Fibroblast of lung (primary cell): ENCODE measurements around the gene INPPL1. TPM values are rescaled to one million over a fixed set of nuclear protein-coding genes. Genes with fewer than 3 reads are reported as not detected.
"Not testable (repeated sequence)": the region's sequence is repeated elsewhere in the genome, so short reads cannot be mapped to it uniquely, and the experiment has no call there.

ENCODE experiments used
- DNase-seq, 2 donors: peaks; one replicate each; pipeline versions ENCODE4 v3.0.0 to v3.0.0-alpha.2; 2010; ENCODE audit warnings: low read depth in 2 of 2
- H2AFZ ChIP-seq: 2 replicates; pipeline ENCODE4 v1.5.1; 2012; ENCODE audit warnings: low read length, control low read depth, inconsistent platforms
- H3K27ac ChIP-seq: 2 replicates; pipeline ENCODE4 v1.5.1; 2011; ENCODE audit warnings: low read length, control low read depth; ENCODE audit not compliant: insufficient read depth
- H3K27me3 ChIP-seq: 2 replicates; pipeline ENCODE4 v1.5.1; 2011; ENCODE audit warnings: mild to moderate bottlenecking, low read length; ENCODE audit not compliant: control insufficient read depth, insufficient read depth
- H3K36me3 ChIP-seq: 2 replicates; pipeline ENCODE4 v1.5.1; 2011; ENCODE audit warnings: low read length; ENCODE audit not compliant: control insufficient read depth, insufficient read depth
- H3K4me1 ChIP-seq: 2 replicates; pipeline ENCODE4 v1.5.1; 2011; ENCODE audit warnings: low read length; ENCODE audit not compliant: control insufficient read depth, insufficient read depth; ENCODE audit errors: extremely low read depth
- H3K4me2 ChIP-seq: 2 replicates; pipeline ENCODE4 v1.5.1; 2011; ENCODE audit warnings: low read length, control low read depth; ENCODE audit not compliant: insufficient read depth; ENCODE audit errors: extremely low read depth
- H3K4me3 ChIP-seq, 4 experiments: fragments of 200-600 bp in 1 of 4; sonication (generic) in 1 of 4; replicated peaks in 1 of 4; 2 replicates each; pipeline ENCODE4 v1.5.1; 2011 to 2016; ENCODE audit warnings: low read length in 4 of 4, low read depth in 3 of 4, mild to moderate bottlenecking in 3 of 4, control low read depth in 2 of 4, inconsistent platforms in 1 of 4, mixed read lengths in 1 of 4; ENCODE audit not compliant: insufficient read depth in 1 of 4; ENCODE audit errors: control extremely low read depth in 1 of 4
- H3K79me2 ChIP-seq: 2 replicates; pipeline ENCODE4 v1.5.1; 2012; ENCODE audit warnings: mild to moderate bottlenecking, low read length, inconsistent platforms; ENCODE audit not compliant: control insufficient read depth, insufficient read depth
- H3K9ac ChIP-seq: 2 replicates; pipeline ENCODE4 v1.5.1; 2011; ENCODE audit warnings: mild to moderate bottlenecking, low read length, control low read depth; ENCODE audit not compliant: insufficient read depth
- H3K9me3 ChIP-seq: 2 replicates; pipeline ENCODE4 v1.5.1; 2012; ENCODE audit warnings: low read depth, low read length; ENCODE audit not compliant: control insufficient read depth, insufficient read depth
- H4K20me1 ChIP-seq: 2 replicates; pipeline ENCODE4 v1.5.1; 2011; ENCODE audit warnings: low read length; ENCODE audit not compliant: control insufficient read depth, insufficient read depth; ENCODE audit errors: extremely low read depth
- CTCF ChIP-seq, 2 donors: IDR thresholded peaks in 1 of 2; conservative IDR thresholded peaks in 1 of 2; 1 replicate in 1 of 2; 2 replicates in 1 of 2; pipeline ENCODE4 v1.5.1; 2011 to 2012; ENCODE audit warnings: low read length in 2 of 2, control low read depth in 1 of 2, inconsistent platforms in 1 of 2, low read depth in 1 of 2, mild to moderate bottlenecking in 1 of 2
- EZH2 ChIP-seq: IDR thresholded peaks from 2 replicates; pipeline ENCODE4 v1.5.1; 2012; ENCODE audit warnings: low read length, control low read depth, mild to moderate bottlenecking; ENCODE audit errors: missing control alignments
- polyA plus RNA-seq, 2 donors: library from polyadenylated mRNA; depleted of rRNA in 1 of 2; stranded (reverse) in 1 of 2; unstranded in 1 of 2; fragments of >200 nt; gene quantifications; 2 replicates each; pipeline ENCODE4 v1.2.1, GENCODE V29; 2011 to 2012; ENCODE audit warnings: missing spikeins in 1 of 2
- total RNA-seq: library from RNA; depleted of rRNA; stranded (reverse); fragments of >200 nt; gene quantifications from 2 replicates; pipeline ENCODE4 v1.2.1, GENCODE V29; 2014

Gene INPPL1
- total and polyA plus RNA-seq, 2 donors (not counting 1 experiment from before 2014, with no cell fraction given) = 60.3 to 102 TPM

DNA sequence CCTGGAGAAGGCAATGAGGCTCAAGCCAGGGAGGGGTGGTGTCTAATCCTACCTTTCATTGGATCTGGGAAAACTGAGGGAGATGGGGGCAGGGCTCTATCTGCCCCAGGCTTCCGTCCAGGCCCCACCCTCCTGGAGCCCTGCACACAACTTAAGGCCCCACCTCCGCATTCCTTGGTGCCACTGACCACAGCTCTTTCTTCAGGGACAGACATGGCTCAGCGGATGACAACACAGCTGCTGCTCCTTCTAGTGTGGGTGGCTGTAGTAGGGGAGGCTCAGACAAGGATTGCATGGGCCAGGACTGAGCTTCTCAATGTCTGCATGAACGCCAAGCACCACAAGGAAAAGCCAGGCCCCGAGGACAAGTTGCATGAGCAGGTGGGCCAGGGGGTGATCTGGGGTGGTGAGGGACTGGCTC lies 32.6 kb upstream of the INPPL1 start, which contains the start of gene FOLR1:
TSS of gene FOLR1 (plus strand) at position 180 of the 421 bp plus-strand sequence. CDS start at position 214, 34 bp downstream.
- DNase-seq = peak in 1 of 2 donors; percentile 23
- no peak for TF ChIP-seq EZH2
- no peak for TF ChIP-seq CTCF (conservative IDR thresholded peaks at IDR 0.05 in 1 of 2, IDR thresholded peaks at IDR 0.05 in 1 of 2; ENCODE audit: low read depth in 1 of 2, low read length in 2 of 2)
- Histone ChIP-seq H3K79me2 (no peaks in the 10 kb centered on the region), H3K9ac (no peak within 1 kb of the TSS), H3K36me3 (no peaks in the 10 kb centered on the region), H2AFZ (no peak within 1 kb of the TSS), H3K4me3 (no peak within 1 kb of the TSS), H3K4me1 (no peaks in the 10 kb centered on the region), H3K4me2 (no peak within 1 kb of the TSS), H3K9me3 (no peaks in the 10 kb centered on the region), H4K20me1 (no peaks in the 10 kb centered on the region), H3K27me3 (no peaks in the 10 kb centered on the region), H3K27ac (no peak within 1 kb of the TSS)

GRCh38 chr11:72195518-72196270 lies 28.9 kb upstream of the INPPL1 start:
- H2AFZ ChIP-seq = no peak overlapping the region
- H3K79me2 ChIP-seq = no peaks in the 10 kb centered on the region
- no peaks in the 10 kb centered on the region for H3K36me3 ChIP-seq
- H3K27me3 ChIP-seq = no peaks in the 10 kb centered on the region
- H3K9me3 ChIP-seq = no peaks in the 10 kb centered on the region
- H3K4me1 ChIP-seq = no peaks in the 10 kb centered on the region
- H4K20me1 ChIP-seq = no peaks in the 10 kb centered on the region
- no peak overlapping the region for H3K4me3 ChIP-seq
- no peak overlapping the region for H3K9ac ChIP-seq
- DNase-seq = no peak
- no peak overlapping the region for H3K4me2 ChIP-seq
- no peak overlapping the region for H3K27ac ChIP-seq
- TF ChIP-seq EZH2 (no peak), CTCF (conservative IDR thresholded peaks at IDR 0.05 in 1 of 2, IDR thresholded peaks at IDR 0.05 in 1 of 2; ENCODE audit: low read depth in 1 of 2, low read length in 2 of 2) (no peak)

- not testable (repeated sequence) for H3K79me2 ChIP-seq, H4K20me1 ChIP-seq, H3K4me3 ChIP-seq, H3K27me3 ChIP-seq, DNase-seq, H3K4me1 ChIP-seq, H3K27ac ChIP-seq, H2AFZ ChIP-seq, H3K4me2 ChIP-seq, H3K36me3 ChIP-seq, H3K9ac ChIP-seq, H3K9me3 ChIP-seq
These were observed 23.1 kb upstream of the INPPL1 start for GRCh38 chr11:72201445-72201844.
